ENCODE results near the gene DOCK2. TPM values are rescaled to one million over a fixed set of nuclear protein-coding genes. Genes with fewer than 3 reads are reported as not detected.

The DOCK2 gene
- total and polyA plus RNA-seq, 2 donors (not counting 3 experiments of a cell fraction or from before 2014, with no cell fraction given): 0.62 to 4.8 TPM

DNA sequence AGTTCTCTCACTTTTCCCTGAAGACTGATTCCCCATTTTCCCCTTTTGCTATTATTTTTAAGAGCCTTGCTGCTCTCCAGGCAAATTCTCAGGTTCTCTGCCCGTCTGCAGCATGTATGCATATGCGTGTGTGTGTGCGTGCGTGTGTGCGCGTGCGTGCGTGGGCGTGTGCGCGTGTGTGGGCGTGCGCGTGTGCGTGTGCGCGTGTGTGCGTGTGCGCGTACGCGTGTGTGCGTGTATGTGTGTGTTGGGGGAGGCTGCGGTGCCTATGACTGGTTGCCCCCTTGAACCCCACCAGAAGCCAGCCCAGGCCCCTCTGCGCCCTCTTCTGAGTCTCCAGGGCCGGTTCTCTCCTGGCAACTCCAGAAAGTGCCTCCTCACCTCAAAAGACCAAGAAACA is 467.6 kb downstream of the DOCK2 start:
- intact Hi-C loops (cut with micrococcal nuclease): loop anchor here (5.0 kb wide), 1 partner anchor 163 kb away; no protein-coding TSS in a partner anchor
- Histone ChIP-seq H2AFZ (ENCODE audit: low read depth, low read length) (no peak overlapping the region), H3K4me3 (replicated peaks in 1 of 3; ENCODE audit: insufficient read depth in 1 of 3, low read depth in 1 of 3, low read length in 3 of 3) (no peak overlapping the region), H3K79me2 (ENCODE audit: control insufficient read depth, insufficient read depth, low read length) (no peaks in the 10 kb centered on the region), H3K36me3 (ENCODE audit: control insufficient read depth in 2 of 2, extremely low read depth in 1 of 2, insufficient read depth in 2 of 2, low read length in 2 of 2) (no peaks in the 10 kb centered on the region), H3K27me3 (ENCODE audit: control insufficient read depth in 2 of 2, insufficient read depth in 2 of 2, low read length in 2 of 2) (no peaks in the 10 kb centered on the region), H3K4me1 (ENCODE audit: control insufficient read depth, extremely low read depth, insufficient read depth, low read length) (no peaks in the 10 kb centered on the region), H3K27ac (ENCODE audit: insufficient read depth, low read depth, low read length) (no peak overlapping the region), H4K20me1 (replicated peaks; ENCODE audit: control insufficient read depth, extremely low read depth, insufficient read depth, low read length) (no peaks in the 10 kb centered on the region), H3K4me2 (ENCODE audit: insufficient read depth, low read length) (no peak overlapping the region), H3K9ac (replicated peaks; ENCODE audit: extremely low read depth, insufficient read depth, low read length) (no peak overlapping the region), H3K9me3 (replicated peaks; ENCODE audit: control insufficient read depth, insufficient read depth, low read length) (no peaks in the 10 kb centered on the region), H3K9me1 (replicated peaks; ENCODE audit: control insufficient read depth, extremely low read depth, insufficient read depth, low read length) (no peaks in the 10 kb centered on the region)
- dilution Hi-C loops (cut with MboI; ENCODE audit: extremely low pct_ligation_motif_present, low sequenced_read_pairs): no loop called here
- ChIA-PET CTCF (interaction anchor here (5.6 to 7.4 kb wide), 2 partner anchors 77 to 113 kb away, joined by 173 to 252 read pairs; no protein-coding TSS in a partner anchor), POLR2A (no interaction called here)
- FAIRE-seq (no peak), DNase-seq (ENCODE audit: low read depth, low spot score) (no peak)
- BruUV-seq (replicated peaks): no TSS peak
- TF ChIP-seq, protein P1, sequence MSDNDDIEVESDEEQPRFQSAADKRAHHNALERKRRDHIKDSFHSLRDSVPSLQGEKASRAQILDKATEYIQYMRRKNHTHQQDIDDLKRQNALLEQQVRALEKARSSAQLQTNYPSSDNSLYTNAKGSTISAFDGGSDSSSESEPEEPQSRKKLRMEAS (IDR thresholded peaks at IDR 0.05; ENCODE audit: insufficient read depth, insufficient read length): no peak
- TF ChIP-seq, protein P2, sequence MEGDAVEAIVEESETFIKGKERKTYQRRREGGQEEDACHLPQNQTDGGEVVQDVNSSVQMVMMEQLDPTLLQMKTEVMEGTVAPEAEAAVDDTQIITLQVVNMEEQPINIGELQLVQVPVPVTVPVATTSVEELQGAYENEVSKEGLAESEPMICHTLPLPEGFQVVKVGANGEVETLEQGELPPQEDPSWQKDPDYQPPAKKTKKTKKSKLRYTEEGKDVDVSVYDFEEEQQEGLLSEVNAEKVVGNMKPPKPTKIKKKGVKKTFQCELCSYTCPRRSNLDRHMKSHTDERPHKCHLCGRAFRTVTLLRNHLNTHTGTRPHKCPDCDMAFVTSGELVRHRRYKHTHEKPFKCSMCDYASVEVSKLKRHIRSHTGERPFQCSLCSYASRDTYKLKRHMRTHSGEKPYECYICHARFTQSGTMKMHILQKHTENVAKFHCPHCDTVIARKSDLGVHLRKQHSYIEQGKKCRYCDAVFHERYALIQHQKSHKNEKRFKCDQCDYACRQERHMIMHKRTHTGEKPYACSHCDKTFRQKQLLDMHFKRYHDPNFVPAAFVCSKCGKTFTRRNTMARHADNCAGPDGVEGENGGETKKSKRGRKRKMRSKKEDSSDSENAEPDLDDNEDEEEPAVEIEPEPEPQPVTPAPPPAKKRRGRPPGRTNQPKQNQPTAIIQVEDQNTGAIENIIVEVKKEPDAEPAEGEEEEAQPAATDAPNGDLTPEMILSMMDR (IDR thresholded peaks at IDR 0.05; ENCODE audit: extremely low read depth in 1 of 2, insufficient read depth in 1 of 2, low read depth in 1 of 2, low read length in 2 of 2): no peak
- no peak for TF ChIP-seq POLR2A (IDR thresholded peaks at IDR 0.05; ENCODE audit: low read depth, low read length)
- no peak for TF ChIP-seq POLR2AphosphoS5 (IDR thresholded peaks at IDR 0.05; ENCODE audit: insufficient read depth, low read depth, low read length)
- TF ChIP-seq JUN (IDR thresholded peaks at IDR 0.05; ENCODE audit: borderline replicate concordance, insufficient read depth, insufficient read length, low read depth): no peak
- no peak for TF ChIP-seq EZH2 (IDR thresholded peaks at IDR 0.05; ENCODE audit: borderline replicate concordance, low read depth, low read length, severe bottlenecking)
- no peak for TF ChIP-seq FOS (IDR thresholded peaks at IDR 0.05; ENCODE audit: borderline replicate concordance, insufficient read depth, low read length)
- TF ChIP-seq GATA2 (IDR thresholded peaks at IDR 0.05; ENCODE audit: insufficient read depth, insufficient read length, low read depth, low read length): no peak
- TF ChIP-seq MYC (IDR thresholded peaks at IDR 0.05; ENCODE audit: low read depth, low read length): no peak
